IMR-90 (cell line): Measurements from ENCODE around the gene CRB1.

Experiments used
- BHLHE40 ChIP-seq: fragments of 150-350 bp; IDR thresholded peaks from 2 replicates; pipeline ENCODE4 v1.6.1; 2016; ENCODE audit warnings: mild to moderate bottlenecking, low read depth, low read length
- CEBPB ChIP-seq: IDR thresholded peaks from 2 replicates; pipeline ENCODE4 v1.6.1; 2012; ENCODE audit warnings: low read depth, low read length, improper control_type of control experiment
- FOS ChIP-seq: fragments of 150-350 bp; IDR thresholded peaks from 2 replicates; pipeline ENCODE4 v1.6.1; 2016; ENCODE audit warnings: low read depth, low read length
- MXI1 ChIP-seq: IDR thresholded peaks from 2 replicates; pipeline ENCODE4 v1.6.1; 2012; ENCODE audit warnings: low read depth, mild to moderate bottlenecking, low read length, moderate library complexity, borderline replicate concordance
- NFE2L2 ChIP-seq: fragments of 150-350 bp; IDR thresholded peaks from 2 replicates; pipeline ENCODE4 v1.6.1; 2016; ENCODE audit warnings: low read depth, mild to moderate bottlenecking, low read length
- POLR2A ChIP-seq: IDR thresholded peaks from 2 replicates; pipeline ENCODE4 v1.6.1; 2012; ENCODE audit warnings: mild to moderate bottlenecking, low read depth, low read length
- RAD21 ChIP-seq: IDR thresholded peaks from 2 replicates; pipeline ENCODE4 v1.6.1; 2012; ENCODE audit warnings: low read length, improper control_type of control experiment
- SMC3 ChIP-seq: fragments of 150-350 bp; IDR thresholded peaks from 2 replicates; pipeline ENCODE4 v1.6.1; 2016; ENCODE audit warnings: low read depth, mild to moderate bottlenecking, antibody characterized with exemption, low read length, moderate library complexity
- TF ChIP-seq, protein P1 (sequence below): conservative IDR thresholded peaks from 2 replicates; pipeline ENCODE4 v1.5.1; 2012; ENCODE audit warnings: mild to moderate bottlenecking, low read depth, low read length, improper control_type of control experiment
- TF ChIP-seq, protein P2 (sequence below): fragments of 150-350 bp; IDR thresholded peaks from 2 replicates; pipeline ENCODE4 v1.6.1; 2016; ENCODE audit warnings: low read depth, mild to moderate bottlenecking, low read length, moderate library complexity, borderline replicate concordance
- TF ChIP-seq, protein P3 (sequence below): fragments of 150-350 bp; IDR thresholded peaks from 2 replicates; pipeline ENCODE4 v1.6.1; 2017; ENCODE audit warnings: mild to moderate bottlenecking, antibody characterized with exemption, low read length, low read depth

DNA sequence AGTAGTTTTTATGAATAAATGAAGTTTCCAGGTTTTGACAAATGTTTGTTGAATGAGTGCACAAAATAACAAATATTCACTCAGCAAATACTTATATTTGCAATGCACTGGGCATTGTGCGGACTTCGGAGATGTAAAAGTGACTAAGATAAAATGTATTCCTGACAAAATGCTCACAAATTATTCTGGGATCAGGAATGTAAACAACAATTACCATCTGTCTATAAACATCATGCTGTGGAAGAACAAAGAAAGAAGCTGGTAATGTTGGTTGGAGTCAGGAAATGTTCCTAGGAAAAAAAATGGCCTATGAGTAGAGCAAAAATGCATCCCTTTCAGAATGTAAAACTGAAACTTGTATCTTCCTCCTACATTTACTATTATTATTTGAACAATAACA is 68.5 kb downstream of the CRB1 start:
- TF ChIP-seq RAD21: no peak
- no peak for TF ChIP-seq POLR2A
- no peak for TF ChIP-seq BHLHE40
- TF ChIP-seq, protein P1, sequence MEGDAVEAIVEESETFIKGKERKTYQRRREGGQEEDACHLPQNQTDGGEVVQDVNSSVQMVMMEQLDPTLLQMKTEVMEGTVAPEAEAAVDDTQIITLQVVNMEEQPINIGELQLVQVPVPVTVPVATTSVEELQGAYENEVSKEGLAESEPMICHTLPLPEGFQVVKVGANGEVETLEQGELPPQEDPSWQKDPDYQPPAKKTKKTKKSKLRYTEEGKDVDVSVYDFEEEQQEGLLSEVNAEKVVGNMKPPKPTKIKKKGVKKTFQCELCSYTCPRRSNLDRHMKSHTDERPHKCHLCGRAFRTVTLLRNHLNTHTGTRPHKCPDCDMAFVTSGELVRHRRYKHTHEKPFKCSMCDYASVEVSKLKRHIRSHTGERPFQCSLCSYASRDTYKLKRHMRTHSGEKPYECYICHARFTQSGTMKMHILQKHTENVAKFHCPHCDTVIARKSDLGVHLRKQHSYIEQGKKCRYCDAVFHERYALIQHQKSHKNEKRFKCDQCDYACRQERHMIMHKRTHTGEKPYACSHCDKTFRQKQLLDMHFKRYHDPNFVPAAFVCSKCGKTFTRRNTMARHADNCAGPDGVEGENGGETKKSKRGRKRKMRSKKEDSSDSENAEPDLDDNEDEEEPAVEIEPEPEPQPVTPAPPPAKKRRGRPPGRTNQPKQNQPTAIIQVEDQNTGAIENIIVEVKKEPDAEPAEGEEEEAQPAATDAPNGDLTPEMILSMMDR: no peak
- TF ChIP-seq, protein P2, sequence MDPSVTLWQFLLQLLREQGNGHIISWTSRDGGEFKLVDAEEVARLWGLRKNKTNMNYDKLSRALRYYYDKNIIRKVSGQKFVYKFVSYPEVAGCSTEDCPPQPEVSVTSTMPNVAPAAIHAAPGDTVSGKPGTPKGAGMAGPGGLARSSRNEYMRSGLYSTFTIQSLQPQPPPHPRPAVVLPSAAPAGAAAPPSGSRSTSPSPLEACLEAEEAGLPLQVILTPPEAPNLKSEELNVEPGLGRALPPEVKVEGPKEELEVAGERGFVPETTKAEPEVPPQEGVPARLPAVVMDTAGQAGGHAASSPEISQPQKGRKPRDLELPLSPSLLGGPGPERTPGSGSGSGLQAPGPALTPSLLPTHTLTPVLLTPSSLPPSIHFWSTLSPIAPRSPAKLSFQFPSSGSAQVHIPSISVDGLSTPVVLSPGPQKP: no peak
- no peak for TF ChIP-seq SMC3
- TF ChIP-seq, protein P3, sequence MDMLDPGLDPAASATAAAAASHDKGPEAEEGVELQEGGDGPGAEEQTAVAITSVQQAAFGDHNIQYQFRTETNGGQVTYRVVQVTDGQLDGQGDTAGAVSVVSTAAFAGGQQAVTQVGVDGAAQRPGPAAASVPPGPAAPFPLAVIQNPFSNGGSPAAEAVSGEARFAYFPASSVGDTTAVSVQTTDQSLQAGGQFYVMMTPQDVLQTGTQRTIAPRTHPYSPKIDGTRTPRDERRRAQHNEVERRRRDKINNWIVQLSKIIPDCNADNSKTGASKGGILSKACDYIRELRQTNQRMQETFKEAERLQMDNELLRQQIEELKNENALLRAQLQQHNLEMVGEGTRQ: no peak
- TF ChIP-seq NFE2L2: no peak
- no peak for TF ChIP-seq MXI1
- TF ChIP-seq FOS: no peak
- no peak for TF ChIP-seq CEBPB
